Lower lobe of right lung (tissue), 2 donors: Measurements from ENCODE around the gene CD4. TPM values are rescaled to one million over a fixed set of nuclear protein-coding genes. Genes with fewer than 3 reads are reported as not detected.

Experiments
- ATAC-seq, 2 donors: fragments of 200-7000 bp; cut with Tn5 transposase; one replicate each; pipeline ENCODE4 v1.9.1; 2020 to 2022; ENCODE audit warnings: mild to moderate bottlenecking in 2 of 2, moderate library complexity in 2 of 2
- DNase-seq: peaks from one replicate; pipeline ENCODE4 v3.0.0-alpha.2; 2020
- H3K27ac ChIP-seq: fragments of 200-600 bp; one replicate; pipeline ENCODE4 v1.8.0; 2022
- H3K27me3 ChIP-seq: fragments of 200-600 bp; one replicate; pipeline ENCODE4 v1.8.0; 2022; ENCODE audit warnings: low read depth
- H3K36me3 ChIP-seq: fragments of 200-600 bp; one replicate; pipeline ENCODE4 v1.8.0; 2022; ENCODE audit warnings: mild to moderate bottlenecking
- H3K4me1 ChIP-seq: fragments of 200-600 bp; one replicate; pipeline ENCODE4 v1.8.0; 2022
- H3K4me3 ChIP-seq: fragments of 200-600 bp; one replicate; pipeline ENCODE4 v1.8.0; 2022; ENCODE audit warnings: mild to moderate bottlenecking
- H3K9me3 ChIP-seq: fragments of 200-600 bp; one replicate; pipeline ENCODE4 v1.8.0; 2022
- CTCF ChIP-seq: fragments of 200-600 bp; IDR thresholded peaks from one replicate; pipeline ENCODE4 v1.8.0; 2022; ENCODE audit warnings: antibody characterized with exemption, mild to moderate bottlenecking
- intact Hi-C: fragments of 100-400 bp; cut with DNase I; formaldehyde crosslinking; loops from one replicate; pipeline ENCODE4 v1.11.0; 2022
- total RNA-seq: library from RNA; stranded (reverse); fragmentation: NEBNext Ultra II Directional; extraction: Animal tissue kit (Norgen Biotek cat#: 25700); gene quantifications from one replicate; pipeline ENCODE4 v1.2.1, GENCODE V29; 2021
- donor health status: DM: no; HTN: yes; CAD: no; lungs with severe emphysema.

CD4 gene
- total RNA-seq, 1 donor from 2014 or later: 80.3 TPM

GRCh38 chr12:6780573-6780972 is 8.8 kb upstream of the CD4 start:
- Histone ChIP-seq H3K27me3 (no peaks in the 10 kb centered on the region), H3K4me1 (peaks cover 21% of the 10 kb centered on the region), H3K4me3 (no peak overlapping the region), H3K27ac (no peak overlapping the region), H3K36me3 (no peaks in the 10 kb centered on the region), H3K9me3 (no peaks in the 10 kb centered on the region)
- intact Hi-C loops: loop anchor here (10.0 kb wide), 1 partner anchor 46 kb away; no protein-coding TSS in a partner anchor
- no peak for ATAC-seq
- DNase-seq: no peak
- no peak for TF ChIP-seq CTCF

GRCh38 chr12:6782119-6782518 is 7.2 kb upstream of the CD4 start:
- no peak for ATAC-seq
- no peaks in the 10 kb centered on the region for H3K9me3 ChIP-seq
- no peak for TF ChIP-seq CTCF
- H3K36me3 ChIP-seq: no peaks in the 10 kb centered on the region
- no peak for DNase-seq
- H3K27ac ChIP-seq: no peak overlapping the region
- no peak overlapping the region for H3K4me3 ChIP-seq
- no peaks in the 10 kb centered on the region for H3K27me3 ChIP-seq
- intact Hi-C loops: loop anchor here (10.0 kb wide), 1 partner anchor 47 kb away; no protein-coding TSS in a partner anchor
- peaks cover 21% of the 10 kb centered on the region for H3K4me1 ChIP-seq

- Histone ChIP-seq H3K27me3 (no peaks in the 10 kb centered on the region), H3K9me3 (no peaks in the 10 kb centered on the region), H3K27ac (no peak overlapping the region), H3K4me1 (peaks cover 22% of the 10 kb centered on the region), H3K4me3 (no peak overlapping the region), H3K36me3 (no peaks in the 10 kb centered on the region)
- no peak for TF ChIP-seq CTCF
- intact Hi-C loops: loop anchor here (10.0 kb wide), 1 partner anchor 48 kb away; no protein-coding TSS in a partner anchor
- ATAC-seq: no peak
- DNase-seq: no peak
Measured at GRCh38 chr12:6782850-6783566, 6.3 kb upstream of the CD4 start.

- peaks cover 19% of the 10 kb centered on the region for H3K4me1 ChIP-seq
- DNase-seq: no peak
- no peaks in the 10 kb centered on the region for H3K9me3 ChIP-seq
- TF ChIP-seq CTCF: no peak
- H3K27me3 ChIP-seq: no peaks in the 10 kb centered on the region
- no peaks in the 10 kb centered on the region for H3K36me3 ChIP-seq
- H3K4me3 ChIP-seq: no peak overlapping the region
- intact Hi-C loops: loop anchor here (10.0 kb wide), 1 partner anchor 49 kb away; no protein-coding TSS in a partner anchor
- ATAC-seq: no peak
- H3K27ac ChIP-seq: no peak overlapping the region
Measured at GRCh38 chr12:6783828-6784227, 5.5 kb upstream of the CD4 start.

- Histone ChIP-seq H3K27ac (no peak overlapping the region), H3K36me3 (no peaks in the 10 kb centered on the region), H3K9me3 (no peaks in the 10 kb centered on the region), H3K27me3 (no peaks in the 10 kb centered on the region), H3K4me3 (no peak overlapping the region), H3K4me1 (peaks cover 19% of the 10 kb centered on the region)
- DNase-seq (no peak), ATAC-seq (no peak)
- intact Hi-C loops: loop anchor here (10.0 kb wide), 1 partner anchor 49 kb away; no protein-coding TSS in a partner anchor
- no peak for TF ChIP-seq CTCF
Measured at GRCh38 chr12:6784296-6784695, 5.0 kb upstream of the CD4 start.
